Cardiac muscle cell (in vitro differentiated cells and primary cell): ENCODE data around the gene NOC4L. TPM values are rescaled to one million over a fixed set of nuclear protein-coding genes. Genes with fewer than 3 reads are reported as not detected.

Experiments
- DNase-seq, 2 donors: peaks; one replicate each; pipeline versions ENCODE4 v3.0.0 to v3.0.0-alpha.2; 2010 to 2017; ENCODE audit warnings: low read depth in 1 of 2, low spot score in 1 of 2
- H3K27ac ChIP-seq: fragments of 200-600 bp; sonication (generic); 2 replicates; pipeline ENCODE4 v1.5.1; 2016
- H3K27me3 ChIP-seq: fragments of 200-600 bp; sonication (generic); 2 replicates; pipeline ENCODE4 v1.6.0; 2016; ENCODE audit warnings: control low read depth
- H3K36me3 ChIP-seq: fragments of 200-600 bp; sonication (generic); 2 replicates; pipeline ENCODE4 v1.5.1; 2016; ENCODE audit warnings: control low read depth
- H3K4me1 ChIP-seq: fragments of 200-600 bp; sonication (generic); 2 replicates; pipeline ENCODE4 v1.8.1; 2017; ENCODE audit warnings: low read depth, mild to moderate bottlenecking, mixed run types
- H3K4me3 ChIP-seq: fragments of 200-600 bp; sonication (generic); 2 replicates; pipeline ENCODE4 v1.5.1; 2016; ENCODE audit warnings: mild to moderate bottlenecking
- H3K9me3 ChIP-seq: fragments of 200-600 bp; sonication (generic); 2 replicates; pipeline ENCODE4 v1.5.1; 2017; ENCODE audit warnings: low read depth, mild to moderate bottlenecking, control low read depth
- polyA plus RNA-seq: library from polyadenylated mRNA; unstranded; fragments of >200 nt; fragmentation: Nextera tagmentation; extraction: Ambion mirVana; gene quantifications from 2 replicates; pipeline ENCODE4 v1.2.1, GENCODE V29; 2016
- total RNA-seq: library from RNA; depleted of rRNA; stranded (reverse); fragments of >200 nt; gene quantifications from 2 replicates; pipeline ENCODE4 v1.2.3, GENCODE V29; 2016
- TF ChIP-seq, protein P1 (sequence below): IDR thresholded peaks from 2 replicates; pipeline ENCODE4 v1.5.1; 2012; ENCODE audit warnings: low read depth, mild to moderate bottlenecking, low read length

The NOC4L gene
- total and polyA plus RNA-seq, 2 experiments from 2014 or later: 17.1 to 33.1 TPM

DNA sequence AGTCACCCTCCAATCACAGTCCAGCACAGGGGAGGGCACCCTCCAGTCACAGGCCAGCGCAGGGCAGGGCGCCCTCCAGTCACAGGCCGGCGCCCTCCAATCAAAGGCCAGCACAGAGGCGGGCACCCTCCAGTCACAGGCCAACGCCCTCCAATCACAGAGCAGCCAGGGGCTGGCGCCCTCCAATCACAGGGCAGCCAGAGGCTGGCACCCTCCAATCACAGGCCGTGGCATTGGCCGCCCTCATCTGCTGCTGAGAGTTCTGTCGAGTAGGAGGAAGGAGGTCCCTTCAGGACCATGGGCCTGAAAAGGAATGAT lies 26.7 kb upstream of the NOC4L start:
- peaks cover 36% of the 10 kb centered on the region for H3K36me3 ChIP-seq
- TF ChIP-seq, protein P1, sequence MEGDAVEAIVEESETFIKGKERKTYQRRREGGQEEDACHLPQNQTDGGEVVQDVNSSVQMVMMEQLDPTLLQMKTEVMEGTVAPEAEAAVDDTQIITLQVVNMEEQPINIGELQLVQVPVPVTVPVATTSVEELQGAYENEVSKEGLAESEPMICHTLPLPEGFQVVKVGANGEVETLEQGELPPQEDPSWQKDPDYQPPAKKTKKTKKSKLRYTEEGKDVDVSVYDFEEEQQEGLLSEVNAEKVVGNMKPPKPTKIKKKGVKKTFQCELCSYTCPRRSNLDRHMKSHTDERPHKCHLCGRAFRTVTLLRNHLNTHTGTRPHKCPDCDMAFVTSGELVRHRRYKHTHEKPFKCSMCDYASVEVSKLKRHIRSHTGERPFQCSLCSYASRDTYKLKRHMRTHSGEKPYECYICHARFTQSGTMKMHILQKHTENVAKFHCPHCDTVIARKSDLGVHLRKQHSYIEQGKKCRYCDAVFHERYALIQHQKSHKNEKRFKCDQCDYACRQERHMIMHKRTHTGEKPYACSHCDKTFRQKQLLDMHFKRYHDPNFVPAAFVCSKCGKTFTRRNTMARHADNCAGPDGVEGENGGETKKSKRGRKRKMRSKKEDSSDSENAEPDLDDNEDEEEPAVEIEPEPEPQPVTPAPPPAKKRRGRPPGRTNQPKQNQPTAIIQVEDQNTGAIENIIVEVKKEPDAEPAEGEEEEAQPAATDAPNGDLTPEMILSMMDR: no peak
- no peaks in the 10 kb centered on the region for H3K27me3 ChIP-seq
- no peak overlapping the region for H3K4me3 ChIP-seq
- H3K9me3 ChIP-seq: no peaks in the 10 kb centered on the region
- no peak overlapping the region for H3K27ac ChIP-seq
- no peaks in the 10 kb centered on the region for H3K4me1 ChIP-seq
- no peak for DNase-seq

DNA sequence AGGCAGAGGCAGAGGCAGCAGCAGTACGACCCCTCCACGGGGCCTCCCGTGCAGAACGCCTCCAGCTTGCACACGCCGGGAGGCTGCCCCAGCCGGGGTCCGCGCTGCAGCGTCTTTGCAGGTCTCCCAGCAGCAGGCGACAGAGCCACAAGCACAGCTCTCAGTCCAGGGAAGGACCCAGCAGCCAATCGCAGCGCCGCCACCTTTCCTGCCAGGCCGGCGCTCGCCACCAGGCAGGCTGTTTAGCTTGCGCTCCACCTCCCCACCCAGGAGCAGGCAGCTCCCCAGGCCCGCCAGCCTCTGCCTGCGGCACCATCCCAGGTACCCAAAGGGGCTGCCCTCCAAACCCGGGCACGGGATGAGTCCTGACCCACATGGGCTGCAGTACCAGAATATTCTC lies 25.4 kb upstream of the NOC4L start:
- no peak for DNase-seq

DNA sequence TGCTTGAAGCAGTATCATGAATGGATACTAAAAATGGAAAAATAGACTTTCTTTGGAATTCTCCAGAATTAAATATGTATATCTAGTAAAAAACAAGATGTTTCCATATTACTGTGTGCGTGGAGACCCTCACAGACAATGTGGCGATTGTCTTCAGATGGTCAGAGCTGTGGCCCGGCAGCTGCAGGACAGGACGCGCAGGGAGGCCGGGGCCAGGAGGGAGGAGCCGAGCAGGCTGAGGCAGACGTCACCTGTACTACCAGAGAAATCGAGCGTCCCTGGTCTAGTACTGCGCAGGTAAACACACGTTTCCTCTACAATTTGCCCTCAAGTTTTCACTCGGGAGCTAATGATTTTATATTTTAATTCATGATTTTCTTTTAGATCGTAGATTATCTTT lies 23.0 kb upstream of the NOC4L start:
- no peaks in the 10 kb centered on the region for H3K4me1 ChIP-seq
- H3K36me3 ChIP-seq: peaks cover 31% of the 10 kb centered on the region
- no peak for DNase-seq
- no peak overlapping the region for H3K4me3 ChIP-seq
- TF ChIP-seq, protein P1: no peak
- no peaks in the 10 kb centered on the region for H3K9me3 ChIP-seq
- no peak overlapping the region for H3K27ac ChIP-seq
- no peaks in the 10 kb centered on the region for H3K27me3 ChIP-seq

More for the DNA sequence above, 25.4 kb upstream of the NOC4L start:
- TF ChIP-seq, protein P1: no peak
- Histone ChIP-seq H3K4me1 (no peaks in the 10 kb centered on the region), H3K4me3 (no peak overlapping the region), H3K27me3 (no peaks in the 10 kb centered on the region), H3K36me3 (peaks cover 35% of the 10 kb centered on the region), H3K27ac (no peak overlapping the region), H3K9me3 (no peaks in the 10 kb centered on the region)

DNA sequence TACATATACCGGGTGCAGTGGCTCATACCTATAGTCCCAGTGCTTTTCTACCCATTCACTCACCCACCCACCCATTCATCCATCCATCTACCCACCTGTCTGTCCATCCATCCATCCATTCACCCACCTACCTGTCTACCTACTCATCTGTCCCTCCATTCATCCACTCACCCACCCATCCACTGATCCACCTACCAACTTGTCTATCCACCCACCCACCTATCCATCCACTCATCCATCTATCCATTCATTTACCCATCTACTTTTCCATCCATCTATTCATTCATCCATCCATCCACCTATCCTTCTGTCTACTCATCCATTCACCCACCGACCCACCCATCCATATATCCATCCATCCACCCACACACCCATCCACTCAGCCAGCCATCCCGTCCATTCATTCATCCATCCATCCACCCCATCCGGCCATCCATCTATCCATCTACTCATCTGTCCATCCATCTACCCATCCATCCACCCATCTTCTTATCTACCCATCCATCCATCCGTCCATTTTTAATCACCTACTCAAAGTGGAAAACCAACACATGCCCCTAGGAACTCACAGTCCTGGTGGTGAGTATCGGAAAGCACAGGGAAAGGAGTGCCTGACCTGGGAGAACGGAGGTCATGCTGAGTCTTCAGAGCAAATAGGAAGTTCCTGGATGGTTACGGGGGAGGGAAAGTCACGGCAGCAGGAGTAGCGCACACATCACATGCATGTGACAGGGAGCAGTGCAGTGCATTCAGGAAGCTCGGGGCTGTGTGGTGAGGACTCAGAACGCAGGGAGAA lies 20.1 kb upstream of the NOC4L start:
- H3K9me3 ChIP-seq: no peaks in the 10 kb centered on the region

DNA sequence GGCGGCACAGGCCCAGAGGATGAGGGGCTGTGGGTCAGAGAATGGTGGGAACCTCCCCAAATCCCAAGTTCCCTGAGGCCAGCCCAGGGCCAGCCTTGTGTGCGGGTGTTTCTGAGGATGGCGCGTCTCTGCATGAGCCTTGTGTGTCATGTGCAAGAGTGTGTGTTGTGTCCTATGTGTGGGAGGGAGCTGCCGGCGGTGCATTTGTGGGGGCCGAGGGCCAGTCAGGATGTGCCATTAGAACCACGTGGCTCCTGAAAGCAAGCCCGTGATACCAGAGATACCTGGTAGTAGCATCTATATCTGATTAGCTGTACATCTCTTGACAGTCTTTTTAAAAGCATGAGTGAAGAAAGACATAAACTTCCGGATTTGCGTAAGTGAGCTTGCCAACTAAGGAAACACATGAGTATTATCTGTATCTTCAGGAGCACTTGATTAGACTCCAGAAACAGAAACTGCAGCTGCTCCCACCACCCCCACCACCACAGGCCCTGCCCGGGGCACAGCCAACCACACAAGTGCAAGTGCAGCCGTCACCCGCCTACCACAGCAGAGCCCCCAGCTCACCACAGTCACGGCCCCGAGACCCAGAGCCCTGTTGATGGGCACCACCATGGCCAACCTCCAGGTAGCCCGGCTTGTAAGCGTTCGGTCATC lies 19.4 kb upstream of the NOC4L start:
- TF ChIP-seq, protein P1: no peak
- no peaks in the 10 kb centered on the region for H3K4me1 ChIP-seq
- no peaks in the 10 kb centered on the region for H3K27me3 ChIP-seq
- no peak for DNase-seq
- no peaks in the 10 kb centered on the region for H3K9me3 ChIP-seq
- peaks cover 46% of the 10 kb centered on the region for H3K36me3 ChIP-seq
- no peak overlapping the region for H3K27ac ChIP-seq
- H3K4me3 ChIP-seq: no peak overlapping the region

More for the DNA sequence above, 20.1 kb upstream of the NOC4L start:
- DNase-seq: no peak
- TF ChIP-seq, protein P1: no peak
- Histone ChIP-seq H3K27ac (no peak overlapping the region), H3K27me3 (no peaks in the 10 kb centered on the region), H3K36me3 (peaks cover 46% of the 10 kb centered on the region), H3K4me3 (no peak overlapping the region), H3K4me1 (no peaks in the 10 kb centered on the region)
